HG02610 (cell line): Measurements from ENCODE around the gene PSEN2.
"Not testable (repeated sequence)": the region's sequence is repeated elsewhere in the genome, so short reads cannot be mapped to it uniquely, and the experiment has no call there.

Source experiments
- ATAC-seq: cut with Tn5 transposase; IDR thresholded peaks from one replicate; pipeline ENCODE4 v1.9.1; 2021; ENCODE audit warnings: mild to moderate bottlenecking, moderate library complexity; ENCODE audit not compliant: unreplicated experiment

The PSEN2 gene

GRCh38 chr1:226870401-226871279 lies at the start of gene PSEN2:
TSS of gene PSEN2 (plus strand) at chr1:226870616. CDS start at chr1:226881908, 11,292 bp downstream.
- ATAC-seq = peak; percentile 96

GRCh38 chr1:226820941-226821718 lies 49.3 kb upstream of the PSEN2 start:
- no peak for ATAC-seq

- no peak for ATAC-seq
These were observed 48.7 kb upstream of the PSEN2 start for GRCh38 chr1:226821719-226822085.

GRCh38 chr1:226823643-226824042 lies 46.8 kb upstream of the PSEN2 start:
- no peak for ATAC-seq

- peak; percentile 42 for ATAC-seq
These were observed 45.2 kb upstream of the PSEN2 start for GRCh38 chr1:226825037-226825745.

- ATAC-seq = no peak
These were observed 44.7 kb upstream of the PSEN2 start for GRCh38 chr1:226825746-226826100.

GRCh38 chr1:226826479-226827261 lies 43.7 kb upstream of the PSEN2 start:
- ATAC-seq = no peak

GRCh38 chr1:226827458-226827857 lies 43.0 kb upstream of the PSEN2 start:
- no peak for ATAC-seq

GRCh38 chr1:226827968-226828513 lies 42.4 kb upstream of the PSEN2 start:
- ATAC-seq = peak; percentile 88

- no peak for ATAC-seq
These were observed 41.3 kb upstream of the PSEN2 start for GRCh38 chr1:226829105-226829504.

GRCh38 chr1:226831953-226832352 lies 38.5 kb upstream of the PSEN2 start:
- no peak for ATAC-seq

- no peak for ATAC-seq
These were observed 37.8 kb upstream of the PSEN2 start for GRCh38 chr1:226832613-226833012.

- ATAC-seq = not testable (repeated sequence)
These were observed 36.2 kb upstream of the PSEN2 start for GRCh38 chr1:226834179-226834578.

- ATAC-seq = not testable (repeated sequence)
These were observed 35.0 kb upstream of the PSEN2 start for GRCh38 chr1:226835396-226835795.

- not testable (repeated sequence) for ATAC-seq
These were observed 32.5 kb upstream of the PSEN2 start for GRCh38 chr1:226837966-226838365.

- ATAC-seq = no peak
These were observed 32.0 kb upstream of the PSEN2 start for GRCh38 chr1:226838456-226838855.

GRCh38 chr1:226845624-226846023 lies 24.8 kb upstream of the PSEN2 start:
- no peak for ATAC-seq

GRCh38 chr1:226846786-226847185 lies 23.6 kb upstream of the PSEN2 start:
- ATAC-seq = no peak

GRCh38 chr1:226854548-226854947 lies 15.9 kb upstream of the PSEN2 start:
- ATAC-seq = not testable (repeated sequence)

- no peak for ATAC-seq
These were observed 7.5 kb upstream of the PSEN2 start for GRCh38 chr1:226862890-226863289.
